Progenitor cell of endocrine pancreas (in vitro differentiated cells): Measurements from ENCODE around the gene PLPP4. TPM values are rescaled to one million over a fixed set of nuclear protein-coding genes. Genes with fewer than 3 reads are reported as not detected.

Experiments
- DNase-seq: peaks from one replicate; pipeline ENCODE4 v3.0.0; 2021; ENCODE audit warnings: low spot score; ENCODE audit not compliant: unreplicated experiment
- H3K27ac Mint-ChIP-seq: 2 replicates; pipeline ENCODE4 v1.8.0; 2021; ENCODE audit warnings: mild to moderate bottlenecking, moderate library complexity, mixed read lengths
- H3K27me3 Mint-ChIP-seq: 2 replicates; pipeline ENCODE4 v1.8.0; 2021; ENCODE audit warnings: mixed read lengths
- H3K36me3 Mint-ChIP-seq: 2 replicates; pipeline ENCODE4 v1.8.0; 2022; ENCODE audit warnings: mixed read lengths; ENCODE audit not compliant: insufficient read depth
- H3K4me1 Mint-ChIP-seq: 2 replicates; pipeline ENCODE4 v1.8.0; 2021; ENCODE audit warnings: low read depth, mixed read lengths
- H3K4me3 Mint-ChIP-seq: 2 replicates; pipeline ENCODE4 v1.8.0; 2021; ENCODE audit warnings: low read depth, mild to moderate bottlenecking, moderate library complexity, mixed read lengths
- H3K9me3 Mint-ChIP-seq: 2 replicates; pipeline ENCODE4 v1.8.0; 2021; ENCODE audit warnings: low read depth, mixed read lengths
- CTCF ChIP-seq: fragments of 200-600 bp; sonication (generic); IDR thresholded peaks from one replicate; pipeline ENCODE4 v1.5.0; 2021; ENCODE audit warnings: antibody characterized with exemption, mild to moderate bottlenecking; ENCODE audit not compliant: unreplicated experiment
- total RNA-seq: library from RNA; stranded (reverse); gene quantifications from 2 replicates; pipeline ENCODE4 v1.2.1, GENCODE V29; 2021

PLPP4 gene
- total RNA-seq, 1 donor from 2014 or later: not detected

GRCh38 chr10:120517881-120518484, 61.0 kb downstream of the PLPP4 start:
- Mint-ChIP-seq H3K27me3 (peaks cover 5% of the 10 kb centered on the region), H3K9me3 (no peaks in the 10 kb centered on the region), H3K4me1 (no peaks in the 10 kb centered on the region), H3K27ac (no peak overlapping the region), H3K36me3 (no peaks in the 10 kb centered on the region), H3K4me3 (no peak overlapping the region)
- TF ChIP-seq CTCF: no peak
- DNase-seq: no peak

GRCh38 chr10:120521880-120522279, 64.9 kb downstream of the PLPP4 start:
- DNase-seq: no peak
- Mint-ChIP-seq H3K27me3 (peaks cover 13% of the 10 kb centered on the region), H3K36me3 (no peaks in the 10 kb centered on the region), H3K4me1 (peaks cover 7% of the 10 kb centered on the region), H3K27ac (no peak overlapping the region), H3K9me3 (no peaks in the 10 kb centered on the region), H3K4me3 (no peak overlapping the region)
- no peak for TF ChIP-seq CTCF

GRCh38 chr10:120527691-120528090, 70.7 kb downstream of the PLPP4 start:
- TF ChIP-seq CTCF: no peak
- no peaks in the 10 kb centered on the region for H3K36me3 Mint-ChIP-seq
- no peak for DNase-seq
- H3K27ac Mint-ChIP-seq: no peak overlapping the region
- H3K4me1 Mint-ChIP-seq: peaks cover 7% of the 10 kb centered on the region
- no peak overlapping the region for H3K4me3 Mint-ChIP-seq
- H3K27me3 Mint-ChIP-seq: peaks cover 15% of the 10 kb centered on the region
- H3K9me3 Mint-ChIP-seq: no peaks in the 10 kb centered on the region

GRCh38 chr10:120530699-120531098, 73.7 kb downstream of the PLPP4 start:
- Mint-ChIP-seq H3K9me3 (no peaks in the 10 kb centered on the region), H3K4me3 (no peak overlapping the region), H3K36me3 (no peaks in the 10 kb centered on the region), H3K27ac (no peak overlapping the region), H3K4me1 (peaks cover 2% of the 10 kb centered on the region), H3K27me3 (peaks cover 8% of the 10 kb centered on the region)
- no peak for TF ChIP-seq CTCF
- DNase-seq: no peak

GRCh38 chr10:120538091-120538490, 81.1 kb downstream of the PLPP4 start:
- DNase-seq: no peak
- H3K4me1 Mint-ChIP-seq: peaks cover 4% of the 10 kb centered on the region
- H3K27me3 Mint-ChIP-seq: no peaks in the 10 kb centered on the region
- H3K27ac Mint-ChIP-seq: no peak overlapping the region
- no peak for TF ChIP-seq CTCF
- no peaks in the 10 kb centered on the region for H3K9me3 Mint-ChIP-seq
- H3K36me3 Mint-ChIP-seq: no peaks in the 10 kb centered on the region
- H3K4me3 Mint-ChIP-seq: no peak overlapping the region
